ENCODE results near the gene GDF10.

DNA sequence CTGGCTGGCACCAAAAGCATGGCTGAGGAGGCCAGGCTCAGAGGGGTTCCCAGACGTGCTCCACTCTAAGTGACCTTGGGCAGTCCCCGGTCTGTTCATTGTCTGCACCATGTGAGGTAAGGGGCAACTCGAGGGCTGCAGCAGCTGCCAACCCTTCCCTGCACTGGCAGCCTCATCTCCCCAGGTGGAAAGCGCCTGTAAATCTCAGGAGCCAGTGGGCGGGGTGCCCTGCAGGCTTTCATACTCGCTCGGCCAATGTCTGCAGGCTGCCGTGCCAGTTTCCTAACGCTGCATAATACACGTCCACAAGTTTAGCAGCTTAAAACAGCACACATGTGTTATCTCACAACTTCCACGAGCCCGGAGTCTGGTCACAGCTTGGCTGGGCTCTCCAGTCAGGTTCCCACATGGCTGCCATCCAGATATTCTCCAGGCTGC is 12.6 kb upstream of the GDF10 start:
- TF ChIP-seq, protein P1, sequence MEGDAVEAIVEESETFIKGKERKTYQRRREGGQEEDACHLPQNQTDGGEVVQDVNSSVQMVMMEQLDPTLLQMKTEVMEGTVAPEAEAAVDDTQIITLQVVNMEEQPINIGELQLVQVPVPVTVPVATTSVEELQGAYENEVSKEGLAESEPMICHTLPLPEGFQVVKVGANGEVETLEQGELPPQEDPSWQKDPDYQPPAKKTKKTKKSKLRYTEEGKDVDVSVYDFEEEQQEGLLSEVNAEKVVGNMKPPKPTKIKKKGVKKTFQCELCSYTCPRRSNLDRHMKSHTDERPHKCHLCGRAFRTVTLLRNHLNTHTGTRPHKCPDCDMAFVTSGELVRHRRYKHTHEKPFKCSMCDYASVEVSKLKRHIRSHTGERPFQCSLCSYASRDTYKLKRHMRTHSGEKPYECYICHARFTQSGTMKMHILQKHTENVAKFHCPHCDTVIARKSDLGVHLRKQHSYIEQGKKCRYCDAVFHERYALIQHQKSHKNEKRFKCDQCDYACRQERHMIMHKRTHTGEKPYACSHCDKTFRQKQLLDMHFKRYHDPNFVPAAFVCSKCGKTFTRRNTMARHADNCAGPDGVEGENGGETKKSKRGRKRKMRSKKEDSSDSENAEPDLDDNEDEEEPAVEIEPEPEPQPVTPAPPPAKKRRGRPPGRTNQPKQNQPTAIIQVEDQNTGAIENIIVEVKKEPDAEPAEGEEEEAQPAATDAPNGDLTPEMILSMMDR (IDR thresholded peaks at IDR 0.05), result no peak
- no peak for TF ChIP-seq POLR2A (IDR thresholded peaks at IDR 0.05)
